Left lung (tissue), 10 donors: ENCODE results near the gene TCIRG1. TPM values are rescaled to one million over a fixed set of nuclear protein-coding genes. Genes with fewer than 3 reads are reported as not detected.
A peak's percentile ranks its signal among the peaks of the same experiment; 100 is the strongest.

ENCODE experiments used
- ATAC-seq: fragments of 200-7000 bp; cut with Tn5 transposase; one replicate; pipeline ENCODE4 v1.9.1; 2020; ENCODE audit warnings: moderate library complexity
- DNase-seq, 4 donors: peaks; one replicate each; pipeline ENCODE4 v3.0.0-alpha.2; 2013 to 2020
- H3K27ac ChIP-seq, 2 donors: fragments of 200-600 bp; sonication (generic) in 1 of 2; one replicate each; pipeline versions ENCODE4 v1.5.0 to v1.8.0; 2020 to 2021
- H3K27me3 ChIP-seq, 2 donors: fragments of 200-600 bp; sonication (generic) in 1 of 2; one replicate each; pipeline versions ENCODE4 v1.5.0 to v1.8.0; 2020 to 2021
- H3K36me3 ChIP-seq, 2 donors: fragments of 200-600 bp; sonication (generic) in 1 of 2; one replicate each; pipeline versions ENCODE4 v1.5.0 to v1.8.0; 2020 to 2021
- H3K4me1 ChIP-seq, 2 donors: fragments of 200-600 bp; one replicate each; pipeline ENCODE4 v1.8.0; 2021
- H3K4me3 ChIP-seq, 2 donors: fragments of 200-600 bp; sonication (generic) in 1 of 2; one replicate each; pipeline versions ENCODE4 v1.5.0 to v1.8.0; 2020 to 2021; ENCODE audit warnings: mild to moderate bottlenecking in 1 of 2
- H3K9me3 ChIP-seq, 2 donors: fragments of 200-600 bp; sonication (generic) in 1 of 2; one replicate each; pipeline versions ENCODE4 v1.5.0 to v1.8.0; 2020 to 2021
- intact Hi-C, 2 donors: fragments of 100-400 bp; cut with DNase I; formaldehyde crosslinking; loops; one replicate each; pipeline versions ENCODE4 v1.11.2 to v1.14.2; 2022
- polyA plus RNA-seq, 6 donors: library from polyadenylated mRNA; unstranded; fragments of 120-200 nt; gene quantifications; one replicate each; pipeline ENCODE4 v1.2.1, GENCODE V29; 2013; ENCODE audit not compliant: insufficient read length in 6 of 6
- total RNA-seq, 2 donors: library from RNA; stranded (reverse); fragmentation: NEBNext Ultra II Directional; extraction: Animal tissue kit (Norgen Biotek cat#: 25700); gene quantifications; one replicate each; pipeline ENCODE4 v1.2.1, GENCODE V29; 2021
- TF ChIP-seq, protein P1 (sequence below), 2 donors: fragments of 200-600 bp; sonication (generic) in 1 of 2; IDR thresholded peaks; one replicate each; pipeline versions ENCODE4 v1.5.0 to v1.8.0; 2021; ENCODE audit warnings: antibody characterized with exemption in 2 of 2
- donor health status: DM: no; HTN: yes; CAD: no.
- donor health status: DM: no; HTN: no; CAD: no.

The TCIRG1 gene
- total and polyA plus RNA-seq, 8 donors = 24.3 to 323 (median 37.7) TPM

DNA sequence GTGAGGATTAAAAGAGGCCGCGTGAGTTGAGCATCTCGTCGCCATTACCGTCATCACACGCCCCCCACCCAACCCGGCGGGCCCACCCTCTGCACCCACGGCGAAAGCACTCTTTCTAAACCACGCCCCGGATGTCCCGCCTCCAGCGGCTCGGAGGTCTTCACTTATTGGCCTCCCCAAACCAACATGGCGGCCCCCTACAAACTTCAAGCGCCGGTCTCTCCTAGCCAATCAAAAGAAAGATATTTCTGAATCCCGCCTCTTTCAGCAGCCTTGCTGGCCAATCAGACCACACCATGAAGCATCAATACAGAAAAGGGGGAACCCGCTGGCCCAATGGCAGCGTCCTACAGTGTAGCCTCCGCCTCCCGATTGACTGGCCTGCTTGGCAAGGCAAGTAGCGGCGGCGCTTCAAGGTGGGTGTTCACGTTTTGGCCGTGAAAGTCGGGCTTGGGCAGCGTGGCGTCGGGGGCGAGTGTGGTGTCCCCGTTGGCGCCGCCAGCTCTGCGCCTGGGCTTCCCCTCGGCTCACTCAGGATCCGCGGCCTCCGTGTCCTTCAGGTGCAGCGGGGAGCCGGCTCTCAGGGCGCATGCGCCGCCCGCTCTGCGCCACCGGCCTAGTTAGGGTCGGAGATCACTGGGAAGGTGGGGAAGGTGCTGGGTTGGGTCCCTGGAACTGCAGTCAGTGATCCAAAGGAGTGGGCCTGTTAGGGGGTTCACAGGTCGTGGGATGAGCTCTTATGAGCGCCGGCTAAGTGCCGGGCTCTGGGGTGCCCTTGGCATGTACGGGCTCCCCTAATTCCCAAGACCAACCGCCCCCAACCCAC is 8.3 kb upstream of the TCIRG1 start, which contains the start of gene NDUFS8:
TSS of gene NDUFS8 (plus strand) at position 364 of the 826 bp plus-strand sequence. CDS start 1,471 bp downstream, outside the sequence.
- peak within 1 kb of the TSS; percentile 66 to 87 for H3K27ac ChIP-seq
- no peaks in the 10 kb centered on the region for H3K9me3 ChIP-seq
- intact Hi-C loops = no loop called here
- peak within 1 kb of the TSS; percentile 82 to 83 for H3K4me3 ChIP-seq
- H3K27me3 ChIP-seq = no peaks in the 10 kb centered on the region
- ATAC-seq (peak; percentile 94), DNase-seq (peak; percentile 94 to 98 (median 96))
- peaks cover 0 to 45% of the 10 kb centered on the region in 2 donors for H3K36me3 ChIP-seq
- peaks cover 9 to 35% of the 10 kb centered on the region in 2 donors for H3K4me1 ChIP-seq
- TF ChIP-seq, protein P1, sequence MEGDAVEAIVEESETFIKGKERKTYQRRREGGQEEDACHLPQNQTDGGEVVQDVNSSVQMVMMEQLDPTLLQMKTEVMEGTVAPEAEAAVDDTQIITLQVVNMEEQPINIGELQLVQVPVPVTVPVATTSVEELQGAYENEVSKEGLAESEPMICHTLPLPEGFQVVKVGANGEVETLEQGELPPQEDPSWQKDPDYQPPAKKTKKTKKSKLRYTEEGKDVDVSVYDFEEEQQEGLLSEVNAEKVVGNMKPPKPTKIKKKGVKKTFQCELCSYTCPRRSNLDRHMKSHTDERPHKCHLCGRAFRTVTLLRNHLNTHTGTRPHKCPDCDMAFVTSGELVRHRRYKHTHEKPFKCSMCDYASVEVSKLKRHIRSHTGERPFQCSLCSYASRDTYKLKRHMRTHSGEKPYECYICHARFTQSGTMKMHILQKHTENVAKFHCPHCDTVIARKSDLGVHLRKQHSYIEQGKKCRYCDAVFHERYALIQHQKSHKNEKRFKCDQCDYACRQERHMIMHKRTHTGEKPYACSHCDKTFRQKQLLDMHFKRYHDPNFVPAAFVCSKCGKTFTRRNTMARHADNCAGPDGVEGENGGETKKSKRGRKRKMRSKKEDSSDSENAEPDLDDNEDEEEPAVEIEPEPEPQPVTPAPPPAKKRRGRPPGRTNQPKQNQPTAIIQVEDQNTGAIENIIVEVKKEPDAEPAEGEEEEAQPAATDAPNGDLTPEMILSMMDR (IDR thresholded peaks at IDR 0.05) = no peak

DNA sequence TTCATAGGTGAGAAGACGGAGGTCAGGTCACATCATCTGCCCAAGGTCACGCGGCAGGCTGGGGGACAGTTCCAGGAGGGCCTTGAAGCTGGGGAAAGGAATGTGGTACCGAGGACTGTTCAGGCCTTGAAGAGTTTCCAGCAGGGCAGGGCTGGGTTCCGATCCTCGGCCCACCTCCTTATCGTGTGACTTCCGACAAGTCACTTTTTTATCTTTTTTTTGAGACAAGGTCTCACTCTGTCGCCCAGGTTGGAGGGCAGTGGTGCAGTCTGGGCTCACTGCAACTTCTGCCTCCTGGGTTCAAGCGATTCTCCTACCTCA is 7.7 kb upstream of the TCIRG1 start:
- Histone ChIP-seq H3K27ac (peak overlapping the region; percentile 66 to 87), H3K27me3 (no peaks in the 10 kb centered on the region), H3K9me3 (no peaks in the 10 kb centered on the region), H3K36me3 (peaks cover 0 to 39% of the 10 kb centered on the region in 2 donors), H3K4me1 (peaks cover 9 to 40% of the 10 kb centered on the region in 2 donors), H3K4me3 (peak overlapping the region; percentile 82 to 83)
- no peak for DNase-seq
- intact Hi-C loops = no loop called here
- ATAC-seq = peak; percentile 34
- TF ChIP-seq, protein P1 (IDR thresholded peaks at IDR 0.05) = no peak

DNA sequence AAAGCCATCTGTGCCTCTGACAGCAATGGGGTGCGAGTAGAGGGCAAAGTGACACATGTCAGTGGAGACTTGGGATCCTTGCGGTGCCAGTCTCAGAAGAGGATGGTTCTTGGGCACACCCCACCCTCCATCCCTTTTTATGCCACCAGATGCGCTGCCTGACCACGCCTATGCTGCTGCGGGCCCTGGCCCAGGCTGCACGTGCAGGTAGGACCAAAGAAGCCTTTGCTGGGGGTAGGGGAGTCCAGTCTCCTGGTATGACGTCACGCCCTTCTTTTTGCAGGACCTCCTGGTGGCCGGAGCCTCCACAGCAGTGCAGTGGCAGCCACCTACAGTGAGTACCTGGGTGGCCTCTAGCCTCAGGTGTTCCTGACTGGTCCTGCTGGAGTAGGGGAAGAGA is 6.8 kb upstream of the TCIRG1 start:
- TF ChIP-seq, protein P1 (IDR thresholded peaks at IDR 0.05) = no peak
- Histone ChIP-seq H3K27ac (no peak overlapping the region), H3K9me3 (no peaks in the 10 kb centered on the region), H3K36me3 (peaks cover 0 to 36% of the 10 kb centered on the region in 2 donors), H3K4me3 (peak overlapping the region in 1 of 2 donors; percentile 82), H3K27me3 (no peaks in the 10 kb centered on the region), H3K4me1 (peaks cover 9 to 49% of the 10 kb centered on the region in 2 donors)
- intact Hi-C loops = no loop called here
- no peak for ATAC-seq
- no peak for DNase-seq

DNA sequence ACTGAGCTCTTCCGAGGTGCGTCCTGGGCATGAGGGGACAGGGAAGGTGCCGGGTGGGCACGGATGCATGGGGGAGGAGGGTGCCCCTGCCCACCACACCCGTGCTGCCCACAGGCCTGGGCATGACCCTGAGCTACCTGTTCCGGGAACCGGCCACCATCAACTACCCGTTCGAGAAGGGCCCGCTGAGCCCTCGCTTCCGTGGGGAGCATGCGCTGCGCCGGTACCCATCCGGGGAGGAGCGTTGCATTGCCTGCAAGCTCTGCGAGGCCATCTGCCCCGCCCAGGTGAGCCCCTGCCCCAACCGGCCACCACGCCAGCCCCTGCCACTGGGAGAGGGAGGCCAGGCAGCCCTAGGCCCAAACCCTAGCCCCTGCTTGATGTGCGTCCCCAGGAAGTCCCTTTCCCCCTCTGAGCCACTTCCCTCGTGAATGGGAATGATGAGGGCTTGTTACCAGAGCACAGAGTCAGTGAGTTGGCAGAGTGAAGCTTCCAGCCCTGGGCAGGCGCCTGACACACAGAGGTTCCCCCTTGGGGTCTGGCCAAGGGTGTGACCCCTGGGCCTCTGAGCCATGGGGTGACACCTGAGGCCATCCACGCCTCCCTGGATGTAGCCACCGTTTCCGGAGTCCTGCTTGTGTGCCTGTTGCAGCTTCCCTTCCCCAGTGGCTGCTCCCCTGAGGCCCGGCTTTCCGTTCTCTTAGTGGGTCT is 5.7 kb upstream of the TCIRG1 start:
- TF ChIP-seq, protein P1 (IDR thresholded peaks at IDR 0.05) = no peak
- peaks cover 0 to 25% of the 10 kb centered on the region in 2 donors for H3K36me3 ChIP-seq
- H3K27ac ChIP-seq = no peak overlapping the region
- H3K9me3 ChIP-seq = no peaks in the 10 kb centered on the region
- no peaks in the 10 kb centered on the region for H3K27me3 ChIP-seq
- H3K4me3 ChIP-seq = no peak overlapping the region
- DNase-seq (peak in 1 of 4 donors; percentile 78), ATAC-seq (no peak)
- peaks cover 18 to 61% of the 10 kb centered on the region in 2 donors for H3K4me1 ChIP-seq
- intact Hi-C loops = no loop called here

DNA sequence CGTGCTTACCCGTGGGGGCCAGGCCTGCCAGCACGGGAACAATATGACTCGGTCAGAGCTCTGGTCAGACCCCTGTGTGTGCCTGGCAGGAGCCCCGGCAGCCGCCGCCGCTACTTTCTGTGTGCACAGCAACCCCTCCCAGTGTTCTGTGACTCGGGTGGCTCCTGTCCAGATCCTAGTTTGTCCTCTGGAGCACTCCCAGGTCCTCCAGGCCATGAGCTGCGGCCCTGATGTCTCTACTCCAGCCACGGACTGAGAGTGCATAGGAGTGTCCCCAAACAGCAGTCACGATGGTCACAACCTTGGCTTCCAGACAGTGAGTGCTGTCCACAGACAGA is 5.1 kb upstream of the TCIRG1 start:
- TF ChIP-seq, protein P1 (IDR thresholded peaks at IDR 0.05) = no peak
- DNase-seq = peak in 1 of 4 donors; percentile 64
- peaks cover 0 to 21% of the 10 kb centered on the region in 2 donors for H3K36me3 ChIP-seq
- no peaks in the 10 kb centered on the region for H3K9me3 ChIP-seq
- H3K27me3 ChIP-seq = no peaks in the 10 kb centered on the region
- no peak for ATAC-seq
- intact Hi-C loops = no loop called here
- no peak overlapping the region for H3K4me3 ChIP-seq
- peaks cover 23 to 66% of the 10 kb centered on the region in 2 donors for H3K4me1 ChIP-seq
- no peak overlapping the region for H3K27ac ChIP-seq
